NCI-H2196 (cell line): ENCODE results near the gene WDR73.
"Not testable (repeated sequence)": the region's sequence is repeated elsewhere in the genome, so short reads cannot be mapped to it uniquely, and the experiment has no call there.

ENCODE experiments used
- DNase-seq: peaks from one replicate; lab custom pipeline; 2025; ENCODE audit not compliant: unreplicated experiment; lab: John Stamatoyannopoulos, UW

The WDR73 gene

DNA sequence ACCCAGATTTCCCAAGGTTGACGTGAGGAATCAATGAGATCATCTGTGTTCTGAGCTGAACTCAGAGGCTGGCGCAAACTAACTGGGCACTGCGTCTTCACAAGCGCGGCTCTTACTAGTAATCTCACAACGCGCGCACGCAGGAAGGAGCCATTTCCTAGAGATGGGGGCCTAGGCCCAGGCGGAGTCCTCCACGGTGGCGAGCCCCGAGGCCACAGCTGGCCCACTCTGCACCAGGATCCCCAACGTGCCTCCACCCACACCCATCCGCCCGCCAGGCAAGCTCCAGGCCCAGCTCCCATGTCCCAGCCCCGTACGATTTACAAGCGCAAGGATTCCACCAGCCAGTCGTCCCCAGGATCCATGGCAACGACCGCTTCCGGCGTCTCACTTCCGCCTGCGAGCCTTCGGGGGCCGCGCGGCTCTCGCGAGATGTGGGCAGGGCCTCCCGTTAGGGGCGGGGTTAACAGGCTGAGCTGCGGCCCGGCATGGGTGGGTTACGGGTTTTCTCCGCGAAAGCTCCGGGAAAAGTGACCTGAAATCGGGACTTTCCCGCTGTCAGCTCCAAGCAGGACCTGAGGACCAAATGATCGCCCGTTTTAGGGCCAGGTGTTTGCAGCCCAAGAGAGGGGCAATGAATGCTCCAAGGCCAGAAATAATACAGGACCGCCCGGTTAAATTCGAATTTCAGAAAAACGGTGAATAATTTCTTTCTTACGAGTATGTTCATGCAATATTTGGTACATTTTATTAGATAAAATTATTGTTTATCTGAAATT, at the start of gene WDR73:
TSS of gene WDR73 (minus strand) at position 374 of the 779 bp plus-strand sequence. CDS start at position 365, 9 bp downstream.
- peak; percentile 87 for DNase-seq

DNA sequence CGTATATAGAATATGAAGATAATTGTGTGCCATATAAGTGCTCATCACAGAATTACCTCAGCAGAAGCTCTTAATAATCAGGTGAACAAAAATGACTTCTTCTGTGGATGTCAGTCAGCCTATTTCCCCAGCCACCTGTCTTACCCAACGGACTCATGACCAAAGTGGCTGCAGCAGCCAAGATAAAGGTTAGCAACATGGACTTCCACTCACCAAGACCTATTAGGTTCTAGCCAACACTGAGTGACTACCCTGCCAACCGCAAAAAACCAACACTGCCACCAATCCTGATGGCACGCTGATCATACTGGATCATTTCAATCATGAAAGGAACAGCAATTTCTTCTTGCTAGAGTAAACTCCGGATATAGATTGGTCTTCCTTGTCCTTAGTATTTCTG, 49.7 kb upstream of the WDR73 start:
- DNase-seq, result no peak

GRCh38 chr15:84702961-84703482, 48.9 kb upstream of the WDR73 start:
- DNase-seq, result no peak

GRCh38 chr15:84699538-84700191, 45.6 kb upstream of the WDR73 start:
- no peak for DNase-seq

DNA sequence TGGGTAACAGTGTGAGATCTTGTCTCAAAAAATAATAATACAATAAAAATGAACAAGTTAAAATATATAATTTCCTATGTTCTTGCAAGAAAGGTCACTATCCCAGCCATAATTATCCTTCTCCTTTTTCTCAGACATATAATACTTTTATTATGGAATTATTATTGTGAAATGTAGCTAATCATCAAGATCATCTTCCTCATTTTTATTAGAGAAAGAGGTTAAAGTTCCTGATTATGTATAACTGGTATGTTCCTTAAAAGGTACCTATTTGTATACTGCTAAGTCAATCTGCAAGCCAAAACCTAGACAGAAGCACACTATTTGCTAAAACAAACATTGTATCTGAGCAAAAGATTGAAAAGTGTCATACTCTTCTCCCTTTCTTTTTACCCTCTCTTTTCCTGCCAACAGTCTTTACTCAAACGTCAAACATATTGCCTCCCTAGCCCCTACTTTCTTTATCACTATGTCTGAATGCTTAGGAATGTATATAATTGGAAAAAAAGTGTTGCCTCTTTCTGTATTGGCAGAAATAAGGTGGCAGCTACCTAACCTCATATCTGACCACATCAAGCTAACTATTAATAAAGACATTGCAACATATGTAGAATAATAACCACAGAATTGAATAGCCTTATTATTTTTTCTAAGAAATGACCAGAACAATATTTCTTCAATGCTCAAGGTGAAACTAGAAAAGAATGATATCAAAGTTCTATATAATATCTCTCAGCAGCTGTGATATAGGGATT, 43.3 kb upstream of the WDR73 start:
- DNase-seq, result no peak

GRCh38 chr15:84696757-84697156, 42.7 kb upstream of the WDR73 start:
- DNase-seq, result no peak

DNA sequence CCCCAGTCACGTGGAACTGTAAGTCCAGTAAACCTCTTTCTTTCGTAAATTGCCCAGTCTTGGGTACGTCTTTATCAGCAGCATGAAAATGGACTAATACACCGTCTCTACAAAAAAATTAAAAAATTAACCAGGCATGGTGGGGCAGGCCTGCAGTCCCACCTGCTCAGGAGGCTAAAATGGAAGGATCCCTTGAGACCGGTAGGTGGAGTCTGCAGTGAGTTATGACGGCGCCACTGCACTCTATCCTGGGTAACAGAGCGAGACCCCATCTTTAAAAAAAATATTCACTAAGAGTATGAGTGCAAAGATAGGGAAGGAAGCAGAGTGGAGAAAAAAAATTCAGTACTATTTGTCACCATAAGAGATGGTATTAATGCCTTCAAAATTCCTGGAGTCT, 36.3 kb upstream of the WDR73 start:
- DNase-seq, result no peak

GRCh38 chr15:84689858-84690257, 35.8 kb upstream of the WDR73 start:
- DNase-seq, result no peak

GRCh38 chr15:84686446-84686845, 32.4 kb upstream of the WDR73 start:
- DNase-seq, result not testable (repeated sequence)

- DNase-seq, result no peak
These were observed 31.2 kb upstream of the WDR73 start for GRCh38 chr15:84685304-84685703.

DNA sequence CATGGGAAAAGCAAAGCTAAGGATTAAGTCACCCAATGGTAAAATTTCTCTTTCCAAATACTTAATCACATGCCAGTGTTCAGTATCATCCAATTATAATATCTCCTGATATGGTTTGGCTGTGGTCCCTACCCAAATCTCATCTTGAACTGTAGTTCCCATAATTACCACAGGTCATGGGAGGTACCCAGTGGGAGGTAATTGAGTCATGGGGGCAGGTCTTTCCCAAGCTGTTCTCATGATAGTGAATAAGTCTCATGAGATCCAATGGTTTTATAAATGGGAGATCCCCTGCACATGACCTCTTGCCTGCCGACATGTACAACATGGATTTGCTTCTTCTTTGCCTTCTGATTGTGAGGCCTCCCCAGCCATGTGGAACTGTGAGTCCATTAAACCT, 30.0 kb upstream of the WDR73 start:
- no peak for DNase-seq

GRCh38 chr15:84681831-84682230, 27.7 kb upstream of the WDR73 start:
- DNase-seq, result no peak

DNA sequence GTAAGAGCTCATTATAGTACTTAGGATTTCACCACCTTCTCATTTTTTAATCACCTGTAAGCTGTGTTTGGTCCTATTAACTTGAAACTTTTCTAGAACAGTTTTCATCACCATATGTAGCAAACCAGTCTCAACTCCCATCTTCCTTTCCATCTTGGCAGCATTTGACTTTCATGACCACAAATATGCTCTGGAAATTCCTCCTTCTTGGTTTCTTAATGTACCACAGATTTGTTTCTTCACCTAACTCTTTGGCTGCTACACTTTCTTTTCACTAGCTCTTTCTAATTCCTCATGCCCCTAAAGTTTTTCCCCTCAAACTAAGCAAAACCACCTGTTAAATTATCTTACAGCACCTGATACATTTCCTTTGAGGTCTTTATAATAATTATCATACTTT, 17.1 kb upstream of the WDR73 start:
- DNase-seq, result no peak

DNA sequence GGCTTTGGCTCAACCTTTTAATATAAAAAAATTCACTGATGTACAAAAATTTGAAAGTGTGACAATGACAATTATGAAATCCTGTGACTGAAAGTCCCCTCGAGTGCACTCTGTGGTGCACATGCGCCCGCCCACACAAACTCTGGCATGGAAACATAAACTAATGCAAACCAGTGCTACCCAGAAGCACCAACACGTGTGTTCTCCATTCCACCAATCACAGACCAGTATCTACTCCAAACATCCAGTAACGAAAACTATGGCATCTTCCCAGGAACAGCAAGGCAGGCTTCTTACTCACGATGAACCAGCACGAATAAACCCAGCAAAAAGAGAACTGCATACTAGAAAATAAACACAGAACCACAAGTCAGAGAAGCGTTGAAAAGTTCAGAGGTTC, 15.6 kb upstream of the WDR73 start:
- DNase-seq, result no peak

DNA sequence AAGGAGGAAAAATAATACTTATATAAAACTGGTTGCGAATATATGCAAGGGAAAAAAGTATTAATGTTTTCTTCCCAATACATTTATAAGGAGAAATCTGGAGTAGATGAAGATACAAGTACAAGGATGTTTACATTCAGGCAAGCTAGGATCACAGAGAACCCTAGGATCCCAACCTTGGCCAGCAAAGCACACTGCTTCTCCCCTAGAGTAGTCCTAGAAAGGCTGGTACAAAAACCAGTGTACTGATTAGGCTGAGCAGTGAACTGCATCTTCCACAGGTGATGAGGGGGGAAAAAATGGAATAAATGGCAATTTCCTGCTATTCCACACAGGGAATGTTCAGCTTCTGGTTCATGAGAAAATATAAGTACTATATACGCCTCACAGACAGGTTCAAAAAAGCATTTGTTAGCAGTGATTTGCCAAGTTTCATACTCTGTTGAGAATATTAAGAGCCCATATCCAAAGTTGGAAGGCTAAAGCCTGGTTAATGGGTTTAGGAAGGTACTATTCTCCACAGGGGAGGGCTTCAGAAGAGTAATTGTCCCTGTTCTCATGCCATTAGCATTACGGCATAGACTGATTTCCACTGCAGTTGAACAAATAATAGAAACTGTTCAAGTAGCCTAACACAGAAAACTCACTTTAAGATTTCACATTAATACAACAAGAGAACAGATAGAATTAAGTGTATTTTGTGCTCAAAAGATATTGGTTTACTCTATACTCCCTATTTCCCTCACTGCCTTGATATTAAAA, 14.3 kb upstream of the WDR73 start:
- DNase-seq, result no peak

- DNase-seq, result no peak
These were observed 12.3 kb upstream of the WDR73 start for GRCh38 chr15:84666373-84666772.

DNA sequence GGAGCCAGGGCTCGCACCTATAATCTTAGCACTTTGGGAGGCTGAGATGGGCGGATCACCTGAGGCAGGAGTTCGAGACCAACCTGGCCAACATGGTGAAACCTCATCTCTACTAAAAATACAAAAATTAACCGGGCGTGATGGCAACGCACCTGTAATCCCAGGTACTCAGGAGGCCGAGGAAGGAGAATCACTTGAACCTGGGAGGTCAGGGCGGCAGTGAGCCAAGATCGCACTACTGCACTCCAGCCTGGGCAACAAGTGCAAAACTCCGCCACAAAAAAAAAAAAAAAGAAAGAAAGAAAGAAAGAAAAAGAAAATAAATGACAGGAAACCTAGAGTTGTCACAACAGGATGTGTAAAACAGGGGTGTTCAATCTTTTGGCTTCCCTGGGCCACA, 6.9 kb upstream of the WDR73 start:
- no peak for DNase-seq

- no peak for DNase-seq
These were observed 6.1 kb upstream of the WDR73 start for GRCh38 chr15:84659904-84660781.

DNA sequence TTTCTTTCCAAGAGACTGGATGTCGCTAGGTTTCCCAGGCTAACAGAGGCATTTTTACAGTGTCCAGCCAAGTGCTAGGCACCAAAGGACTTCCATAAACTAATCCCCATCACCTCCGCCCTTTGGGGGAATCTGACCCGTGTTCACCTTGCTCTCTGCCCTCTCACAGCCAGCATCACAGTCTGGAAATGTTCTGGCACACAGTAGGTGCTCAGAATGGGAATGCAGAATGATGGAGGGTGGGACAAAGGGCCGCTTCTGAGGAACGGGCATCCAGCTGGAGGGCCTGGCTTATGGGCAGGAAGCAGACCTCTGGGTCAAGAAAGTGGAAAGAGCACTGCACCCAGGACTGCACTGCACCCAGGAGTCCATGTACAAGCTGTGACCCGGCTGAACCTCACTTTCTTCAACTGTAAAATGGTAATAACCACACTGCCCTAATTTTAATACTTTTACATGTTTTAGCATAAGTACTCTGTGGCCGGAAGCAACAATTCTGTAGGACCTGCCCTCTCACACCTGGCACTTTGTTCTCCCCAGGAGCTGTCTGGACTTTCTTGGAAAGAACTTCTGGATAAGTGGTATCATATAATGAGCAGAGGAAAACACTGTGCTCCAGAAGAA, 4.8 kb upstream of the WDR73 start:
- DNase-seq, result no peak
